GM23338 (cell line): Measurements from ENCODE around the gene STX8. TPM values are rescaled to one million over a fixed set of nuclear protein-coding genes. Genes with fewer than 3 reads are reported as not detected.
"Not testable (repeated sequence)": the region's sequence is repeated elsewhere in the genome, so short reads cannot be mapped to it uniquely, and the experiment has no call there.

Experiments used
- ATAC-seq: fragments of 200-7000 bp; cut with Tn5 transposase; 3 replicates; pipeline ENCODE4 v1.9.1; 2020
- DNase-seq: peaks from one replicate; pipeline ENCODE4 v3.0.0-alpha.2; 2015; ENCODE audit warnings: low spot score
- H2AFZ ChIP-seq: fragments of 200-600 bp; sonication (generic); 2 replicates; pipeline ENCODE4 v1.8.0; 2016; ENCODE audit warnings: antibody characterized with exemption, mild to moderate bottlenecking, moderate library complexity
- H3F3A ChIP-seq: fragments of 200-600 bp; sonication (generic); replicated peaks from 2 replicates; pipeline ENCODE4 v1.8.0; 2017; ENCODE audit warnings: antibody characterized with exemption, mixed run types, low read depth
- H3K27ac ChIP-seq: fragments of 200-600 bp; sonication (generic); 2 replicates; pipeline ENCODE4 v1.6.1; 2016; ENCODE audit warnings: low read depth
- H3K27me3 ChIP-seq: fragments of 200-600 bp; sonication (generic); 2 replicates; pipeline ENCODE4 v1.8.0; 2016; ENCODE audit warnings: mild to moderate bottlenecking, mixed run types, moderate library complexity; ENCODE audit not compliant: insufficient read depth
- H3K36me3 ChIP-seq: fragments of 200-600 bp; sonication (generic); 2 replicates; pipeline ENCODE4 v1.8.0; 2016; ENCODE audit warnings: mild to moderate bottlenecking; ENCODE audit not compliant: insufficient read depth
- H3K4me1 ChIP-seq: fragments of 200-600 bp; sonication (generic); 2 replicates; pipeline ENCODE4 v1.8.0; 2016; ENCODE audit warnings: mild to moderate bottlenecking, moderate library complexity; ENCODE audit not compliant: insufficient read depth
- H3K4me2 ChIP-seq: fragments of 200-600 bp; sonication (generic); 2 replicates; pipeline ENCODE4 v1.7.1; 2017; ENCODE audit warnings: mixed run types
- H3K4me3 ChIP-seq: fragments of 200-600 bp; sonication (generic); 2 replicates; pipeline ENCODE4 v1.6.1; 2016; ENCODE audit warnings: mixed run types
- H3K79me2 ChIP-seq: fragments of 200-600 bp; sonication (generic); replicated peaks from 2 replicates; pipeline ENCODE4 v1.8.0; 2017; ENCODE audit warnings: mild to moderate bottlenecking; ENCODE audit not compliant: insufficient read depth
- H3K9me2 ChIP-seq: fragments of 200-600 bp; sonication (generic); 2 replicates; pipeline ENCODE4 v1.8.0; 2017; ENCODE audit not compliant: insufficient read depth
- H4K20me1 ChIP-seq: fragments of 200-600 bp; sonication (generic); replicated peaks from 2 replicates; pipeline ENCODE4 v1.8.0; 2017; ENCODE audit warnings: mild to moderate bottlenecking; ENCODE audit not compliant: insufficient read depth
- H3K27ac Mint-ChIP-seq: 2 replicates; pipeline ENCODE4 v1.8.0; 2020; ENCODE audit warnings: inconsistent platforms, mild to moderate bottlenecking, moderate library complexity, mixed read lengths
- H3K27me3 Mint-ChIP-seq: 3 replicates; pipeline ENCODE4 v1.8.0; 2022; ENCODE audit warnings: low read depth, mild to moderate bottlenecking, moderate library complexity, mixed read lengths, inconsistent platforms; ENCODE audit not compliant: insufficient read depth, poor library complexity
- H3K36me3 Mint-ChIP-seq: 3 replicates; pipeline ENCODE4 v1.8.0; 2021; ENCODE audit warnings: low read depth, mild to moderate bottlenecking, inconsistent platforms, moderate library complexity, mixed read lengths
- H3K4me1 Mint-ChIP-seq: 3 replicates; pipeline ENCODE4 v1.8.0; 2020; ENCODE audit warnings: mild to moderate bottlenecking, inconsistent platforms, mixed read lengths
- H3K4me3 Mint-ChIP-seq: 3 replicates; pipeline ENCODE4 v1.8.0; 2021; ENCODE audit warnings: moderate library complexity, mild to moderate bottlenecking, inconsistent platforms, mixed read lengths
- H3K9me3 Mint-ChIP-seq: 3 replicates; pipeline ENCODE4 v1.8.0; 2020; ENCODE audit warnings: moderate library complexity, mild to moderate bottlenecking, inconsistent platforms, mixed read lengths
- EZH2phosphoT487 ChIP-seq: fragments of 200-600 bp; sonication (generic); IDR thresholded peaks from one replicate; pipeline ENCODE4 v1.8.1; 2018; ENCODE audit warnings: antibody characterized with exemption; ENCODE audit not compliant: unreplicated experiment
- JUNB ChIP-seq: IDR thresholded peaks from one replicate; pipeline ENCODE4 v1.6.1; 2016; ENCODE audit warnings: antibody characterized with exemption; ENCODE audit not compliant: unreplicated experiment
- polyA plus RNA-seq: library from polyadenylated mRNA; unstranded; fragments of >200 nt; fragmentation: Nextera tagmentation; extraction: Ambion mirVana; gene quantifications from 2 replicates; pipeline ENCODE4 v1.2.1, GENCODE V29; 2016
- total RNA-seq: library from RNA; depleted of rRNA; stranded (reverse); fragments of >200 nt; shearing (Covaris generic); gene quantifications from 2 replicates; pipeline ENCODE4 v1.2.3, GENCODE V29; 2014
- TF ChIP-seq, protein P1 (sequence below): fragments of 250-450 bp; sonication (Bioruptor Pico); IDR thresholded peaks from 2 replicates; pipeline ENCODE4 v1.5.0; 2020; ENCODE audit warnings: mild to moderate bottlenecking, moderate library complexity
- TF ChIP-seq, protein P2 (sequence below): IDR thresholded peaks from 2 replicates; pipeline ENCODE4 v1.6.1; 2016; ENCODE audit warnings: antibody characterized with exemption
- TF ChIP-seq, protein P3 (sequence below), 2 experiments: fragments of 200-600 bp in 1 of 2; sonication (generic) in 1 of 2; conservative IDR thresholded peaks; 2 replicates each; pipeline versions ENCODE4 v1.5.1 to v1.6.1; 2016 to 2017; ENCODE audit warnings: antibody characterized with exemption in 2 of 2, low read depth in 2 of 2, mild to moderate bottlenecking in 2 of 2, moderate library complexity in 1 of 2

Gene STX8
- total and polyA plus RNA-seq, 2 experiments from 2014 or later = 59.4 to 82.3 TPM

DNA sequence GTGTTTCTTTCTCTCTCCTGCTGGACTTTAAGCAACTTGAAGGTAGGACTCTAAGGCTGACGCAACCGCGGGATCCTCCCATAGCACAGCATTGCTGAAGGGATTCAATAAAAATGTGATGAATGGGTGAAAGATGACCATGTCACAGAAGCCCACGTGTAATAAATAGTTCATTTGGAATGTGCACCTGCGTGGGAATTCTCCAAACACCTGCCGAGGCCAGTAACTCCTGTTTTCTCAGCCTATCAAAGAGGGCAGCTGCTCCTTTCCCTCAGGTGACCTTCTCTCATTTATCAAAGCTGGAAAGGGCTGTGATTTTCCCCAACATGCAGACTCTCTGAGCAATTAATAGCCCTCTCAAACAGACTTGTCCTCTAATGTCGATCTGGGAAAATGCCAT, 235.7 kb downstream of the STX8 start (continued):
- TF ChIP-seq, protein P1, sequence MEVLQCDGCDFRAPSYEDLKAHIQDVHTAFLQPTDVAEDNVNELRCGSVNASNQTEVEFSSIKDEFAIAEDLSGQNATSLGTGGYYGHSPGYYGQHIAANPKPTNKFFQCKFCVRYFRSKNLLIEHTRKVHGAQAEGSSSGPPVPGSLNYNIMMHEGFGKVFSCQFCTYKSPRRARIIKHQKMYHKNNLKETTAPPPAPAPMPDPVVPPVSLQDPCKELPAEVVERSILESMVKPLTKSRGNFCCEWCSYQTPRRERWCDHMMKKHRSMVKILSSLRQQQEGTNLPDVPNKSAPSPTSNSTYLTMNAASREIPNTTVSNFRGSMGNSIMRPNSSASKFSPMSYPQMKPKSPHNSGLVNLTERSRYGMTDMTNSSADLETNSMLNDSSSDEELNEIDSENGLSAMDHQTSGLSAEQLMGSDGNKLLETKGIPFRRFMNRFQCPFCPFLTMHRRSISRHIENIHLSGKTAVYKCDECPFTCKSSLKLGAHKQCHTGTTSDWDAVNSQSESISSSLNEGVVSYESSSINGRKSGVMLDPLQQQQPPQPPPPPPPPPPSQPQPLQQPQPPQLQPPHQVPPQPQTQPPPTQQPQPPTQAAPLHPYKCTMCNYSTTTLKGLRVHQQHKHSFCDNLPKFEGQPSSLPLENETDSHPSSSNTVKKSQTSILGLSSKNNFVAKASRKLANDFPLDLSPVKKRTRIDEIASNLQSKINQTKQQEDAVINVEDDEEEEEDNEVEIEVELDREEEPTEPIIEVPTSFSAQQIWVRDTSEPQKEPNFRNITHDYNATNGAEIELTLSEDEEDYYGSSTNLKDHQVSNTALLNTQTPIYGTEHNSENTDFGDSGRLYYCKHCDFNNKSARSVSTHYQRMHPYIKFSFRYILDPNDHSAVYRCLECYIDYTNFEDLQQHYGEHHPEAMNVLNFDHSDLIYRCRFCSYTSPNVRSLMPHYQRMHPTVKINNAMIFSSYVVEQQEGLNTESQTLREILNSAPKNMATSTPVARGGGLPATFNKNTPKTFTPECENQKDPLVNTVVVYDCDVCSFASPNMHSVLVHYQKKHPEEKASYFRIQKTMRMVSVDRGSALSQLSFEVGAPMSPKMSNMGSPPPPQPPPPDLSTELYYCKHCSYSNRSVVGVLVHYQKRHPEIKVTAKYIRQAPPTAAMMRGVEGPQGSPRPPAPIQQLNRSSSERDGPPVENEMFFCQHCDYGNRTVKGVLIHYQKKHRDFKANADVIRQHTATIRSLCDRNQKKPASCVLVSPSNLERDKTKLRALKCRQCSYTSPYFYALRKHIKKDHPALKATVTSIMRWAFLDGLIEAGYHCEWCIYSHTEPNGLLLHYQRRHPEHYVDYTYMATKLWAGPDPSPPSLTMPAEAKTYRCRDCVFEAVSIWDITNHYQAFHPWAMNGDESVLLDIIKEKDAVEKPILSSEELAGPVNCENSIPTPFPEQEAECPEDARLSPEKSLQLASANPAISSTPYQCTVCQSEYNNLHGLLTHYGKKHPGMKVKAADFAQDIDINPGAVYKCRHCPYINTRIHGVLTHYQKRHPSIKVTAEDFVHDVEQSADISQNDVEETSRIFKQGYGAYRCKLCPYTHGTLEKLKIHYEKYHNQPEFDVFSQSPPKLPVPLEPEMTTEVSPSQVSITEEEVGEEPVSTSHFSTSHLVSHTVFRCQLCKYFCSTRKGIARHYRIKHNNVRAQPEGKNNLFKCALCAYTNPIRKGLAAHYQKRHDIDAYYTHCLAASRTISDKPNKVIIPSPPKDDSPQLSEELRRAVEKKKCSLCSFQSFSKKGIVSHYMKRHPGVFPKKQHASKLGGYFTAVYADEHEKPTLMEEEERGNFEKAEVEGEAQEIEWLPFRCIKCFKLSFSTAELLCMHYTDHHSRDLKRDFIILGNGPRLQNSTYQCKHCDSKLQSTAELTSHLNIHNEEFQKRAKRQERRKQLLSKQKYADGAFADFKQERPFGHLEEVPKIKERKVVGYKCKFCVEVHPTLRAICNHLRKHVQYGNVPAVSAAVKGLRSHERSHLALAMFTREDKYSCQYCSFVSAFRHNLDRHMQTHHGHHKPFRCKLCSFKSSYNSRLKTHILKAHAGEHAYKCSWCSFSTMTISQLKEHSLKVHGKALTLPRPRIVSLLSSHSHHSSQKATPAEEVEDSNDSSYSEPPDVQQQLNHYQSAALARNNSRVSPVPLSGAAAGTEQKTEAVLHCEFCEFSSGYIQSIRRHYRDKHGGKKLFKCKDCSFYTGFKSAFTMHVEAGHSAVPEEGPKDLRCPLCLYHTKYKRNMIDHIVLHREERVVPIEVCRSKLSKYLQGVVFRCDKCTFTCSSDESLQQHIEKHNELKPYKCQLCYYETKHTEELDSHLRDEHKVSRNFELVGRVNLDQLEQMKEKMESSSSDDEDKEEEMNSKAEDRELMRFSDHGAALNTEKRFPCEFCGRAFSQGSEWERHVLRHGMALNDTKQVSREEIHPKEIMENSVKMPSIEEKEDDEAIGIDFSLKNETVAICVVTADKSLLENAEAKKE (CRISPR knock-in tag) = no peak
- no peak for TF ChIP-seq JUNB
- TF ChIP-seq, protein P2, sequence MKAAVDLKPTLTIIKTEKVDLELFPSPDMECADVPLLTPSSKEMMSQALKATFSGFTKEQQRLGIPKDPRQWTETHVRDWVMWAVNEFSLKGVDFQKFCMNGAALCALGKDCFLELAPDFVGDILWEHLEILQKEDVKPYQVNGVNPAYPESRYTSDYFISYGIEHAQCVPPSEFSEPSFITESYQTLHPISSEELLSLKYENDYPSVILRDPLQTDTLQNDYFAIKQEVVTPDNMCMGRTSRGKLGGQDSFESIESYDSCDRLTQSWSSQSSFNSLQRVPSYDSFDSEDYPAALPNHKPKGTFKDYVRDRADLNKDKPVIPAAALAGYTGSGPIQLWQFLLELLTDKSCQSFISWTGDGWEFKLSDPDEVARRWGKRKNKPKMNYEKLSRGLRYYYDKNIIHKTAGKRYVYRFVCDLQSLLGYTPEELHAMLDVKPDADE = no peak
- TF ChIP-seq, protein P3, sequence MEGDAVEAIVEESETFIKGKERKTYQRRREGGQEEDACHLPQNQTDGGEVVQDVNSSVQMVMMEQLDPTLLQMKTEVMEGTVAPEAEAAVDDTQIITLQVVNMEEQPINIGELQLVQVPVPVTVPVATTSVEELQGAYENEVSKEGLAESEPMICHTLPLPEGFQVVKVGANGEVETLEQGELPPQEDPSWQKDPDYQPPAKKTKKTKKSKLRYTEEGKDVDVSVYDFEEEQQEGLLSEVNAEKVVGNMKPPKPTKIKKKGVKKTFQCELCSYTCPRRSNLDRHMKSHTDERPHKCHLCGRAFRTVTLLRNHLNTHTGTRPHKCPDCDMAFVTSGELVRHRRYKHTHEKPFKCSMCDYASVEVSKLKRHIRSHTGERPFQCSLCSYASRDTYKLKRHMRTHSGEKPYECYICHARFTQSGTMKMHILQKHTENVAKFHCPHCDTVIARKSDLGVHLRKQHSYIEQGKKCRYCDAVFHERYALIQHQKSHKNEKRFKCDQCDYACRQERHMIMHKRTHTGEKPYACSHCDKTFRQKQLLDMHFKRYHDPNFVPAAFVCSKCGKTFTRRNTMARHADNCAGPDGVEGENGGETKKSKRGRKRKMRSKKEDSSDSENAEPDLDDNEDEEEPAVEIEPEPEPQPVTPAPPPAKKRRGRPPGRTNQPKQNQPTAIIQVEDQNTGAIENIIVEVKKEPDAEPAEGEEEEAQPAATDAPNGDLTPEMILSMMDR (conservative IDR thresholded peaks at IDR 0.05; ENCODE audit: low read depth in 2 of 2) = no peak
- TF ChIP-seq EZH2phosphoT487 = no peak

DNA sequence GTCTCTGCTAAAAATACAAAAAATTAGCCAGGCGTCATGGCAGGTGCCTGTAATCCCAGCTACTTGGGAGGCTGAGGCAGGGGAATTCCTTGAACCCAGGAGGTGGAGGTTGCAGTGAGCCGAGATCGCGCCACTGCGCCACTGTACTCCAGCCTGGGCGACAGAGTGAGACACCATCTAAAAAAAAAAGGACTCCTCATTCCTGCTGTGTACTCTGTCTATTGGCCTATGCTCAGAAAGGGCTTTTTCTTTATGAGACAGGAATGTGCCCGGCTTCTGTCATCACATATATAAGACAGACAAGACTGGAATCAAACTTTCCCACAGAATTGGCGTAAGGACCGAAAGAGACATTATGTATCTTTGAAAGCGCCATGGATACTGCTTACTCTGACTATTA, 236.1 kb downstream of the STX8 start:
- H4K20me1 ChIP-seq, H2AFZ ChIP-seq, H3K27ac ChIP-seq, H3K4me2 ChIP-seq, DNase-seq, H3K4me3 Mint-ChIP-seq, H3K27me3 ChIP-seq, H3F3A ChIP-seq, H3K9me2 ChIP-seq, H3K4me3 ChIP-seq, H3K27ac Mint-ChIP-seq, ATAC-seq, H3K79me2 ChIP-seq: not testable (repeated sequence)
- Mint-ChIP-seq H3K4me1 (peaks cover 16% of the 10 kb centered on the region), H3K9me3 (peaks cover 16% of the 10 kb centered on the region), H3K36me3 (peaks cover 13% of the 10 kb centered on the region), H3K27me3 (peaks cover 26% of the 10 kb centered on the region)
- Histone ChIP-seq H3K36me3 (peaks cover 11% of the 10 kb centered on the region; the same call in 1 of the 2 replicates), H3K4me1 (peaks cover 18% of the 10 kb centered on the region)
